Measurements from ENCODE around the gene ALS2.

DNA sequence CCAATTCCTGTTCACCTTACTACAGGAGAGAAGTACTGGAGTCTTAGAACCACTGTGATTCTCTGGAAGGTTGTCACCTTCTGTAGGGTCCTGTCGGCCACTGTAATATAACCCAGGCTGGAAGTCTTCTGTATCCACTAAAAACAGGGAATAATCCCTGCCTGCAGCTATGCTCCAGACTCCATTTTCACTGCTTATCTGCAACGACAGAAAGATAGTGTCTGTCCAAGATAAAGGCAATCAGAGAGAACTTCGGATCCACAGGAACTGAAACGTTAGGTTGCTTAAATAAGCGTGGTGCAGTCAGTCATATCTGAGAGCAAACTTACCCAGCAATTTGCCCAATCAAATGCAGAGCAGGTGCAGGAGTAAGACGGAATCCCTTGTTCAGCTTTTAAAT is 34.2 kb downstream of the ALS2 start:
- TF ChIP-seq, protein P1, sequence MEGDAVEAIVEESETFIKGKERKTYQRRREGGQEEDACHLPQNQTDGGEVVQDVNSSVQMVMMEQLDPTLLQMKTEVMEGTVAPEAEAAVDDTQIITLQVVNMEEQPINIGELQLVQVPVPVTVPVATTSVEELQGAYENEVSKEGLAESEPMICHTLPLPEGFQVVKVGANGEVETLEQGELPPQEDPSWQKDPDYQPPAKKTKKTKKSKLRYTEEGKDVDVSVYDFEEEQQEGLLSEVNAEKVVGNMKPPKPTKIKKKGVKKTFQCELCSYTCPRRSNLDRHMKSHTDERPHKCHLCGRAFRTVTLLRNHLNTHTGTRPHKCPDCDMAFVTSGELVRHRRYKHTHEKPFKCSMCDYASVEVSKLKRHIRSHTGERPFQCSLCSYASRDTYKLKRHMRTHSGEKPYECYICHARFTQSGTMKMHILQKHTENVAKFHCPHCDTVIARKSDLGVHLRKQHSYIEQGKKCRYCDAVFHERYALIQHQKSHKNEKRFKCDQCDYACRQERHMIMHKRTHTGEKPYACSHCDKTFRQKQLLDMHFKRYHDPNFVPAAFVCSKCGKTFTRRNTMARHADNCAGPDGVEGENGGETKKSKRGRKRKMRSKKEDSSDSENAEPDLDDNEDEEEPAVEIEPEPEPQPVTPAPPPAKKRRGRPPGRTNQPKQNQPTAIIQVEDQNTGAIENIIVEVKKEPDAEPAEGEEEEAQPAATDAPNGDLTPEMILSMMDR (conservative IDR thresholded peaks at IDR 0.05; ENCODE audit: low read depth, low read length): no peak
- no peak for TF ChIP-seq EZH2 (IDR thresholded peaks at IDR 0.05; ENCODE audit: borderline replicate concordance, low read depth, low read length, poor library complexity, severe bottlenecking)

Data from A673 (cell line).